Hepatocyte (in vitro differentiated cells): Measurements from ENCODE around the gene CHN2. TPM values are rescaled to one million over a fixed set of nuclear protein-coding genes. Genes with fewer than 3 reads are reported as not detected.

Experiments
- DNase-seq: peaks from one replicate; pipeline ENCODE4 v3.0.0-alpha.2; 2016; ENCODE audit warnings: low spot score
- H2AFZ ChIP-seq: fragments of 200-600 bp; sonication (generic); 2 replicates; pipeline ENCODE4 v1.6.0; 2016; ENCODE audit warnings: antibody characterized with exemption, mild to moderate bottlenecking
- H3K27ac ChIP-seq: fragments of 200-600 bp; sonication (generic); 2 replicates; pipeline ENCODE4 v1.5.1; 2016; ENCODE audit warnings: mild to moderate bottlenecking
- H3K27me3 ChIP-seq: fragments of 200-600 bp; sonication (generic); 2 replicates; pipeline ENCODE4 v1.6.1; 2016
- H3K36me3 ChIP-seq: fragments of 200-600 bp; sonication (generic); replicated peaks from 2 replicates; pipeline ENCODE4 v1.5.1; 2016; ENCODE audit warnings: low read depth; ENCODE audit not compliant: insufficient read depth
- H3K4me1 ChIP-seq: fragments of 200-600 bp; sonication (generic); 2 replicates; pipeline ENCODE4 v1.5.1; 2016; ENCODE audit warnings: mild to moderate bottlenecking, moderate library complexity; ENCODE audit not compliant: insufficient read depth
- H3K4me2 ChIP-seq: fragments of 200-600 bp; sonication (generic); 2 replicates; pipeline ENCODE4 v1.6.0; 2016
- H3K4me3 ChIP-seq: fragments of 200-600 bp; sonication (generic); 2 replicates; pipeline ENCODE4 v1.5.1; 2016; ENCODE audit warnings: mild to moderate bottlenecking
- H3K79me2 ChIP-seq: fragments of 200-600 bp; sonication (generic); 2 replicates; pipeline ENCODE4 v1.6.0; 2017; ENCODE audit warnings: mild to moderate bottlenecking
- H3K9me2 ChIP-seq: fragments of 200-600 bp; sonication (generic); replicated peaks from 2 replicates; pipeline ENCODE4 v1.6.0; 2017; ENCODE audit warnings: mild to moderate bottlenecking; ENCODE audit not compliant: insufficient read depth
- H3K9me3 ChIP-seq: fragments of 200-600 bp; sonication (generic); 2 replicates; pipeline ENCODE4 v1.5.1; 2016; ENCODE audit warnings: low read depth, mild to moderate bottlenecking
- H4K20me1 ChIP-seq: fragments of 200-600 bp; sonication (generic); 2 replicates; pipeline ENCODE4 v1.6.0; 2016; ENCODE audit warnings: mild to moderate bottlenecking; ENCODE audit not compliant: insufficient read depth, poor library complexity, severe bottlenecking
- CTCF ChIP-seq: fragments of 200-600 bp; sonication (generic); IDR thresholded peaks from 2 replicates; pipeline ENCODE4 v1.5.1; 2016; ENCODE audit warnings: antibody characterized with exemption, mild to moderate bottlenecking; ENCODE audit not compliant: poor library complexity
- EZH2 ChIP-seq: fragments of 200-600 bp; sonication (generic); IDR thresholded peaks from 2 replicates; pipeline ENCODE4 v1.6.1; 2016; ENCODE audit warnings: antibody characterized with exemption, mild to moderate bottlenecking, borderline replicate concordance
- EZH2phosphoT487 ChIP-seq: fragments of 200-600 bp; sonication (generic); IDR thresholded peaks from one replicate; pipeline ENCODE4 v1.6.1; 2018; ENCODE audit warnings: antibody characterized with exemption, mild to moderate bottlenecking, low read depth, moderate library complexity; ENCODE audit not compliant: unreplicated experiment, severe bottlenecking
- WGBS: methylation state at CpG from one replicate; pipeline ENCODE4 v1.1.6; 2016; ENCODE audit warnings: low lambda C conversion rate; ENCODE audit errors: missing lambda C conversion rate; 5-methylcytosine and 5-hydroxymethylcytosine counted together
- polyA plus RNA-seq: library from polyadenylated mRNA; unstranded; fragments of >200 nt; fragmentation: Nextera tagmentation; extraction: Ambion mirVana; gene quantifications from 2 replicates; pipeline ENCODE4 v1.2.1, GENCODE V29; 2016
- total RNA-seq: library from RNA; depleted of rRNA; stranded (reverse); fragments of >200 nt; gene quantifications from 2 replicates; pipeline ENCODE4 v1.2.3, GENCODE V29; 2014

CHN2 gene
- total and polyA plus RNA-seq, 2 experiments from 2014 or later: 8.7 to 12.3 TPM

- H3K79me2 ChIP-seq: no peaks in the 10 kb centered on the region
- no peaks in the 10 kb centered on the region for H3K9me2 ChIP-seq
- no peaks in the 10 kb centered on the region for H3K27me3 ChIP-seq
- no peak overlapping the region for H3K4me3 ChIP-seq
- no peak overlapping the region for H2AFZ ChIP-seq
- no peaks in the 10 kb centered on the region for H3K36me3 ChIP-seq
- no peak overlapping the region for H3K27ac ChIP-seq
- no peak overlapping the region for H3K4me2 ChIP-seq
- no peak for TF ChIP-seq EZH2phosphoT487
- DNase-seq: no peak
- H4K20me1 ChIP-seq: no peaks in the 10 kb centered on the region
- WGBS: 92% methylated on average over 12 of the region's 12 CpGs
- no peaks in the 10 kb centered on the region for H3K9me3 ChIP-seq
- H3K4me1 ChIP-seq: peaks cover 15% of the 10 kb centered on the region
Observed at GRCh38 chr7:29292886-29293658, 98.5 kb downstream of the CHN2 start.

GRCh38 chr7:29296421-29296820 is 101.8 kb downstream of the CHN2 start:
- Histone ChIP-seq H3K4me3 (no peak overlapping the region), H3K9me2 (no peaks in the 10 kb centered on the region), H3K27me3 (no peaks in the 10 kb centered on the region), H3K27ac (no peak overlapping the region), H3K4me1 (peaks cover 10% of the 10 kb centered on the region), H4K20me1 (no peaks in the 10 kb centered on the region), H3K36me3 (no peaks in the 10 kb centered on the region), H3K9me3 (no peaks in the 10 kb centered on the region), H3K79me2 (no peaks in the 10 kb centered on the region), H2AFZ (no peak overlapping the region), H3K4me2 (no peak overlapping the region)
- TF ChIP-seq EZH2 (no peak), CTCF (no peak), EZH2phosphoT487 (no peak)
- DNase-seq: no peak

GRCh38 chr7:29297194-29297890 is 102.8 kb downstream of the CHN2 start:
- no peak overlapping the region for H3K27ac ChIP-seq
- TF ChIP-seq EZH2phosphoT487: no peak
- TF ChIP-seq CTCF: no peak
- TF ChIP-seq EZH2: no peak
- no peak overlapping the region for H3K4me2 ChIP-seq
- WGBS: 84% methylated on average over 16 of the region's 16 CpGs
- H3K4me3 ChIP-seq: no peak overlapping the region
- H4K20me1 ChIP-seq: no peaks in the 10 kb centered on the region
- H3K36me3 ChIP-seq: no peaks in the 10 kb centered on the region
- no peaks in the 10 kb centered on the region for H3K9me3 ChIP-seq
- no peaks in the 10 kb centered on the region for H3K27me3 ChIP-seq
- no peak for DNase-seq
- H2AFZ ChIP-seq: no peak overlapping the region
- peaks cover 5% of the 10 kb centered on the region for H3K4me1 ChIP-seq
- no peaks in the 10 kb centered on the region for H3K79me2 ChIP-seq
- H3K9me2 ChIP-seq: no peaks in the 10 kb centered on the region

GRCh38 chr7:29299086-29299485 is 104.5 kb downstream of the CHN2 start:
- no peak for TF ChIP-seq CTCF
- no peak for TF ChIP-seq EZH2
- TF ChIP-seq EZH2phosphoT487: no peak
- H3K79me2 ChIP-seq: no peaks in the 10 kb centered on the region
- no peaks in the 10 kb centered on the region for H4K20me1 ChIP-seq
- H3K4me3 ChIP-seq: no peak overlapping the region
- no peaks in the 10 kb centered on the region for H3K9me2 ChIP-seq
- no peaks in the 10 kb centered on the region for H3K36me3 ChIP-seq
- peaks cover 4% of the 10 kb centered on the region for H3K4me1 ChIP-seq
- no peak for DNase-seq
- no peaks in the 10 kb centered on the region for H3K9me3 ChIP-seq
- no peak overlapping the region for H3K27ac ChIP-seq
- no peak overlapping the region for H2AFZ ChIP-seq
- no peak overlapping the region for H3K4me2 ChIP-seq
- 71% methylated on average over 6 of the region's 6 CpGs for WGBS
- H3K27me3 ChIP-seq: no peaks in the 10 kb centered on the region
